NT2/D1 (cell line): ENCODE data around the gene SERTAD1.

Experiments used
- YY1 ChIP-seq: IDR thresholded peaks from 2 replicates; pipeline ENCODE4 v1.6.1; 2011; ENCODE audit not compliant: insufficient read length, insufficient read depth
- ZNF274 ChIP-seq: IDR thresholded peaks from 2 replicates; pipeline ENCODE4 v1.6.1; 2011; ENCODE audit warnings: mild to moderate bottlenecking, low read depth, low read length

DNA sequence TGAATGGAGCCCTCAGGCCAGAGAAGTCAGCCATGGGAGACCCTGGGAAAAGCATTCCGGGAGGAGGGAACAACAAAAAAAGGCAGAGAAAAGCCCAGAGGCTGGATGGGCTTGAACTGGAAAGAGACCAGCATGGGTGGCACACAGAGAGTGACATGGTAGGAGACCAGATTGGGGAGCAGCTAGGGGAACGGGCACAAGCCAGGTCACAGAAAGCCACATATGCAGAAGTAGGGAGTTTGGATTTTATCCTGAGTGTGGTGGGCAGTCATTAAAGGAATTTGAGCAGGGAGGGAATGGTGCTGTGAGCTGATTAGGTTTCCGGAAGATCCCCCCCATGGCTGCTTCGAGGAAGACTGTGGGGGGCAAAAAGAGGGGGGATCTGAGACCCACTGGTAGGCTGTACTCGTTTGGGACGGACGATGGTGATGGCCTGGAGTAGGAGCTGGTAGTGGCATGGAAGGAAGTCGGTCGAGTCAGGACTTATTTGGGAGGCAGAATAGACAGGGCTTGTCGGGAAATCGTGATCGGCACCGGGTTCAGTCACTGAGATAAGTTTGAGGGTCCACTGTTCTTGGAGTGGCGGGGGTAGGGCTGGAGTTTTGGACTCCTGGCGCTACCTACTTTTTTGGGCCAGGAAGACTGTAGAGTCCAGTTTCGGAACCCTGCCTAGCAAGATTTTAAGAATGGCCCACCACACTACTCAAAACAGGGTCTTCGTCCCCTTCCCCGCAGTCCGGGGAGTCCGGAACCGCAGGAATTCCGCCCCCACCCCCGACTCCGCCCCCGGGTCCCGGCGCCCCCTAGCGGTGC is 949 bp downstream of the SERTAD1 start:
- TF ChIP-seq ZNF274 (no peak), YY1 (no peak)
